A673 (cell line): ENCODE data around the gene MYO1F. TPM values are rescaled to one million over a fixed set of nuclear protein-coding genes. Genes with fewer than 3 reads are reported as not detected.

Experiments used
- BruUV-seq: library from RNA; stranded (reverse); fragments of 400-500 nt; replicated peaks from 2 replicates; lab custom pipeline; 2021; lab: Mats Ljungman, UMichigan
- CTCF ChIA-PET: fragments of 300-600 bp; sonication (Branson Sonifier 250); formaldehyde crosslinking; loops from one replicate; lab custom pipeline; 2022; ENCODE audit warnings: antibody characterized with exemption; lab: Charles Lee
- POLR2A ChIA-PET: fragments of 300-600 bp; sonication (Branson Sonifier 250); formaldehyde crosslinking; loops from one replicate; lab custom pipeline; 2022; ENCODE audit warnings: antibody characterized with exemption; ENCODE audit not compliant: low non-redundant PET; lab: Charles Lee
- DNase-seq: peaks from one replicate; pipeline ENCODE4 v3.0.0-alpha.2; 2015; ENCODE audit warnings: low spot score
- H3K27ac ChIP-seq: fragments of 200-600 bp; sonication (generic); 2 replicates; pipeline ENCODE4 v1.5.1; 2016; ENCODE audit warnings: mixed run types, low read depth, mild to moderate bottlenecking, mixed read lengths, antibody characterized with exemption, low read length; ENCODE audit not compliant: poor library complexity, severe bottlenecking
- H3K27me3 ChIP-seq: fragments of 200-600 bp; sonication (generic); replicated peaks from 2 replicates; pipeline ENCODE4 v1.6.1; 2017; ENCODE audit warnings: mixed run types, low read depth, mild to moderate bottlenecking, mixed read lengths, antibody characterized with exemption, low read length; ENCODE audit not compliant: insufficient read depth, poor library complexity
- H3K36me3 ChIP-seq: fragments of 200-600 bp; sonication (generic); 2 replicates; pipeline ENCODE4 v1.6.1; 2016; ENCODE audit warnings: mixed run types, mild to moderate bottlenecking, mixed read lengths, antibody characterized with exemption, low read length; ENCODE audit not compliant: insufficient read depth, poor library complexity, severe bottlenecking
- H3K4me1 ChIP-seq: fragments of 200-600 bp; sonication (generic); 2 replicates; pipeline ENCODE4 v1.6.1; 2017; ENCODE audit warnings: mixed run types, mild to moderate bottlenecking, mixed read lengths, antibody characterized with exemption, low read length; ENCODE audit not compliant: insufficient read depth, poor library complexity, severe bottlenecking
- H3K4me3 ChIP-seq: fragments of 200-600 bp; sonication (generic); 2 replicates; pipeline ENCODE4 v1.5.1; 2016; ENCODE audit warnings: low read depth, mixed run types, mild to moderate bottlenecking, mixed read lengths, low read length; ENCODE audit not compliant: poor library complexity, severe bottlenecking
- H3K9me3 ChIP-seq: fragments of 200-600 bp; sonication (generic); 2 replicates; pipeline ENCODE4 v1.6.1; 2016; ENCODE audit warnings: mixed run types, low read depth, mild to moderate bottlenecking, mixed read lengths, antibody characterized with exemption, low read length; ENCODE audit not compliant: poor library complexity, severe bottlenecking
- EZH2 ChIP-seq: fragments of 200-600 bp; sonication (generic); IDR thresholded peaks from 2 replicates; pipeline ENCODE4 v1.6.1; 2017; ENCODE audit warnings: borderline replicate concordance, low read depth, mild to moderate bottlenecking, mixed read lengths, antibody characterized with exemption, low read length; ENCODE audit not compliant: poor library complexity, severe bottlenecking
- intact Hi-C: fragments of 100-400 bp; cut with micrococcal nuclease; formaldehyde crosslinking; loops from one replicate; pipeline ENCODE4 v1.10.0; 2022; ENCODE audit not compliant: unreplicated experiment
- total RNA-seq: library from RNA; stranded (reverse); gene quantifications from 2 replicates; pipeline ENCODE4 v1.2.3, GENCODE V29; 2021
- TF ChIP-seq, protein P1 (sequence below): fragments of 300-800, 200-600 bp; sonication (generic); conservative IDR thresholded peaks from 2 replicates; pipeline ENCODE4 v1.5.1; 2017; ENCODE audit warnings: low read depth, mild to moderate bottlenecking, antibody characterized with exemption, low read length, moderate library complexity, mixed read lengths

MYO1F gene
- total RNA-seq, 1 experiment from 2014 or later: 0.26 TPM

- no peak overlapping the region for H3K4me3 ChIP-seq
- DNase-seq: no peak
- H3K9me3 ChIP-seq: no peaks in the 10 kb centered on the region
- ChIA-PET CTCF (no interaction called here), POLR2A (no interaction called here)
- H3K36me3 ChIP-seq: peaks cover 93% of the 10 kb centered on the region
- BruUV-seq: no TSS peak
- intact Hi-C loops: no loop called here
- TF ChIP-seq, protein P1, sequence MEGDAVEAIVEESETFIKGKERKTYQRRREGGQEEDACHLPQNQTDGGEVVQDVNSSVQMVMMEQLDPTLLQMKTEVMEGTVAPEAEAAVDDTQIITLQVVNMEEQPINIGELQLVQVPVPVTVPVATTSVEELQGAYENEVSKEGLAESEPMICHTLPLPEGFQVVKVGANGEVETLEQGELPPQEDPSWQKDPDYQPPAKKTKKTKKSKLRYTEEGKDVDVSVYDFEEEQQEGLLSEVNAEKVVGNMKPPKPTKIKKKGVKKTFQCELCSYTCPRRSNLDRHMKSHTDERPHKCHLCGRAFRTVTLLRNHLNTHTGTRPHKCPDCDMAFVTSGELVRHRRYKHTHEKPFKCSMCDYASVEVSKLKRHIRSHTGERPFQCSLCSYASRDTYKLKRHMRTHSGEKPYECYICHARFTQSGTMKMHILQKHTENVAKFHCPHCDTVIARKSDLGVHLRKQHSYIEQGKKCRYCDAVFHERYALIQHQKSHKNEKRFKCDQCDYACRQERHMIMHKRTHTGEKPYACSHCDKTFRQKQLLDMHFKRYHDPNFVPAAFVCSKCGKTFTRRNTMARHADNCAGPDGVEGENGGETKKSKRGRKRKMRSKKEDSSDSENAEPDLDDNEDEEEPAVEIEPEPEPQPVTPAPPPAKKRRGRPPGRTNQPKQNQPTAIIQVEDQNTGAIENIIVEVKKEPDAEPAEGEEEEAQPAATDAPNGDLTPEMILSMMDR: no peak
- TF ChIP-seq EZH2: no peak
- no peak overlapping the region for H3K27ac ChIP-seq
- no peaks in the 10 kb centered on the region for H3K4me1 ChIP-seq
- H3K27me3 ChIP-seq: no peaks in the 10 kb centered on the region
These were observed 103.4 kb downstream of the MYO1F start for GRCh38 chr19:8473648-8474476.

Other genes starting within 250 kb of the MYO1F start
- 0.73 and 1.1 TPM in 2 replicates for gene KANK3, start 234.2 kb downstream of the MYO1F start, total RNA-seq
- 1.1 and 1.7 TPM in 2 replicates for gene ANGPTL4, start 213.3 kb downstream of the MYO1F start, total RNA-seq
- gene RAB11B, start 187.1 kb downstream of the MYO1F start, total RNA-seq: 88.7 and 91.4 TPM in 2 replicates
- 8.8 and 11.8 TPM in 2 replicates for gene MARCHF2, start 164.1 kb downstream of the MYO1F start, total RNA-seq
- 413 and 436 TPM in 2 replicates for gene HNRNPM, start 132.5 kb downstream of the MYO1F start, total RNA-seq
- gene PRAM1, start 74.8 kb downstream of the MYO1F start, total RNA-seq: 0.42 and 0.49 TPM in 2 replicates
- gene ZNF414, start 63.3 kb downstream of the MYO1F start, total RNA-seq: 26.0 and 26.7 TPM in 2 replicates
- gene ADAMTS10, start 33.3 kb upstream of the MYO1F start, total RNA-seq: 29.5 and 40.5 TPM in 2 replicates
- not detected in 2 replicates for gene NFILZ, start 53.2 kb upstream of the MYO1F start, total RNA-seq
- gene ACTL9, start 121.4 kb upstream of the MYO1F start, total RNA-seq: not detected in 2 replicates
- gene OR2Z1, start 144.2 kb upstream of the MYO1F start, total RNA-seq: not detected in 2 replicates